H9 (cell line): ENCODE results near the gene PCDHGB4. TPM values are rescaled to one million over a fixed set of nuclear protein-coding genes. Genes with fewer than 3 reads are reported as not detected.

Experiments
- DNase-seq: peaks from one replicate; pipeline ENCODE4 v3.0.0-alpha.2; 2017
- H2AFZ ChIP-seq: one replicate; pipeline ENCODE4 v1.6.1; 2013; ENCODE audit warnings: mild to moderate bottlenecking, low read length, control low read depth, moderate library complexity
- H2AK5ac ChIP-seq: 2 replicates; pipeline ENCODE4 v1.6.1; 2013; ENCODE audit warnings: low read length, control low read depth, mixed read lengths; ENCODE audit not compliant: insufficient read length
- H2BK120ac ChIP-seq: one replicate; pipeline ENCODE4 v1.6.1; 2013; ENCODE audit warnings: low read depth, mild to moderate bottlenecking, low read length, control low read depth, inconsistent platforms; ENCODE audit not compliant: poor library complexity, severe bottlenecking
- H2BK12ac ChIP-seq: 2 replicates; pipeline ENCODE4 v1.6.1; 2013; ENCODE audit warnings: low read length, control low read depth, mixed read lengths, low read depth; ENCODE audit not compliant: insufficient read length
- H2BK15ac ChIP-seq: 2 replicates; pipeline ENCODE4 v1.6.1; 2013; ENCODE audit warnings: low read depth, low read length, control low read depth
- H2BK20ac ChIP-seq: one replicate; pipeline ENCODE4 v1.6.1; 2013; ENCODE audit warnings: low read depth, mild to moderate bottlenecking, low read length, control low read depth, inconsistent platforms; ENCODE audit not compliant: poor library complexity, severe bottlenecking
- H2BK5ac ChIP-seq: 2 replicates; pipeline ENCODE4 v1.6.1; 2013; ENCODE audit warnings: low read length, control low read depth, mixed read lengths; ENCODE audit not compliant: insufficient read length
- H3K14ac ChIP-seq: 2 replicates; pipeline ENCODE4 v1.6.1; 2013; ENCODE audit warnings: low read length, control low read depth; ENCODE audit not compliant: insufficient read depth
- H3K18ac ChIP-seq: 2 replicates; pipeline ENCODE4 v1.6.1; 2013; ENCODE audit warnings: low read depth, mild to moderate bottlenecking, mixed read lengths, low read length, control low read depth; ENCODE audit not compliant: insufficient read length
- H3K23ac ChIP-seq: 2 replicates; pipeline ENCODE4 v1.6.1; 2013; ENCODE audit warnings: low read length, control low read depth, mixed read lengths, low read depth; ENCODE audit not compliant: insufficient read length
- H3K23me2 ChIP-seq: 2 replicates; pipeline ENCODE4 v1.6.1; 2013; ENCODE audit warnings: low read depth, mild to moderate bottlenecking, mixed read lengths, low read length, control low read depth; ENCODE audit not compliant: insufficient read length, poor library complexity, severe bottlenecking
- H3K27ac ChIP-seq: 2 replicates; pipeline ENCODE4 v1.5.1; 2013; ENCODE audit warnings: low read length, control low read depth, mixed read lengths, low read depth; ENCODE audit not compliant: insufficient read length
- H3K27me3 ChIP-seq: 2 replicates; pipeline ENCODE4 v1.6.1; 2013; ENCODE audit warnings: low read length, control low read depth, inconsistent platforms; ENCODE audit not compliant: insufficient read depth
- H3K4ac ChIP-seq: 2 replicates; pipeline ENCODE4 v1.6.1; 2013; ENCODE audit warnings: low read depth, mild to moderate bottlenecking, control low read depth, inconsistent platforms, low read length, moderate library complexity
- H3K4me1 ChIP-seq: 2 replicates; pipeline ENCODE4 v1.6.1; 2013; ENCODE audit warnings: low read length, control low read depth, inconsistent platforms; ENCODE audit not compliant: insufficient read depth
- H3K4me2 ChIP-seq: 2 replicates; pipeline ENCODE4 v1.6.1; 2013; ENCODE audit warnings: low read length, control low read depth, mixed read lengths; ENCODE audit not compliant: insufficient read length, insufficient read depth
- H3K56ac ChIP-seq: 2 replicates; pipeline ENCODE4 v1.6.1; 2013; ENCODE audit warnings: low read depth, mild to moderate bottlenecking, mixed read lengths, low read length, control low read depth; ENCODE audit not compliant: insufficient read length
- H3K79me1 ChIP-seq: 2 replicates; pipeline ENCODE4 v1.6.1; 2013; ENCODE audit warnings: low read depth, mild to moderate bottlenecking, moderate library complexity, low read length, control low read depth, inconsistent platforms; ENCODE audit not compliant: insufficient read depth, poor library complexity, severe bottlenecking
- H3K79me2 ChIP-seq: 2 replicates; pipeline ENCODE4 v1.6.1; 2013; ENCODE audit warnings: low read length, control low read depth, inconsistent platforms; ENCODE audit not compliant: insufficient read depth
- H3K9ac ChIP-seq: 2 replicates; pipeline ENCODE4 v1.6.1; 2013; ENCODE audit warnings: low read length, control low read depth, mixed read lengths; ENCODE audit not compliant: insufficient read length; ENCODE audit errors: extremely low read depth
- H3K9me3 ChIP-seq: one replicate; pipeline ENCODE4 v1.6.1; 2013; ENCODE audit warnings: low read depth, low read length, inconsistent platforms; ENCODE audit not compliant: control insufficient read depth
- H3T11ph ChIP-seq: one replicate; pipeline ENCODE4 v1.6.1; 2013; ENCODE audit warnings: mild to moderate bottlenecking, low read length, control low read depth, inconsistent platforms
- H4K20me1 ChIP-seq: one replicate; pipeline ENCODE4 v1.6.1; 2013; ENCODE audit not compliant: control insufficient read depth, insufficient read length, insufficient read depth
- H4K5ac ChIP-seq: 2 replicates; pipeline ENCODE4 v1.6.1; 2013; ENCODE audit warnings: low read depth, mild to moderate bottlenecking, mixed read lengths, low read length, control low read depth; ENCODE audit not compliant: insufficient read length
- H4K8ac ChIP-seq: replicated peaks from 2 replicates; pipeline ENCODE4 v1.6.1; 2013; ENCODE audit warnings: low read length, control low read depth, mixed read lengths, low read depth; ENCODE audit not compliant: insufficient read length
- H4K91ac ChIP-seq: 2 replicates; pipeline ENCODE4 v1.6.1; 2013; ENCODE audit warnings: low read depth, mild to moderate bottlenecking, moderate library complexity, mixed read lengths, low read length, control low read depth; ENCODE audit not compliant: insufficient read length
- H3K27ac Mint-ChIP-seq, 3 experiments: 2 replicates in 2 of 3; 3 replicates in 1 of 3; pipeline ENCODE4 v1.8.0; 2020 to 2021; ENCODE audit warnings: mixed read lengths in 3 of 3, mild to moderate bottlenecking in 1 of 3, moderate library complexity in 1 of 3
- H3K27me3 Mint-ChIP-seq: 2 replicates; pipeline ENCODE4 v1.8.0; 2021; ENCODE audit warnings: low read depth, mild to moderate bottlenecking, moderate library complexity, mixed read lengths
- H3K36me3 Mint-ChIP-seq, 3 experiments: 2 replicates in 2 of 3; 3 replicates in 1 of 3; pipeline ENCODE4 v1.8.0; 2020 to 2021; ENCODE audit warnings: low read depth in 3 of 3, mixed read lengths in 3 of 3; ENCODE audit not compliant: insufficient read depth in 1 of 3
- H3K4me1 Mint-ChIP-seq, 2 experiments: 2 replicates each; pipeline ENCODE4 v1.8.0; 2020; ENCODE audit warnings: mixed read lengths in 2 of 2
- H3K4me3 Mint-ChIP-seq, 2 experiments: 2 replicates in 1 of 2; 3 replicates in 1 of 2; pipeline ENCODE4 v1.8.0; 2020 to 2021; ENCODE audit warnings: mild to moderate bottlenecking in 2 of 2, mixed read lengths in 2 of 2, moderate library complexity in 1 of 2
- H3K9me3 Mint-ChIP-seq, 2 experiments: 2 replicates in 1 of 2; 3 replicates in 1 of 2; pipeline ENCODE4 v1.8.0; 2020; ENCODE audit warnings: mild to moderate bottlenecking in 2 of 2, mixed read lengths in 2 of 2, moderate library complexity in 1 of 2
- WGBS: extraction: QIAGEN DNeasy Blood & Tissue Kit; methylation state at CpG from one replicate; pipeline ENCODE4 v1.1.7; 2013; ENCODE audit warnings: missing lambda C conversion rate, low lambda C conversion rate, mixed read lengths; ENCODE audit not compliant: insufficient read length; ENCODE audit errors: extremely low coverage; 5-methylcytosine and 5-hydroxymethylcytosine counted together
- total RNA-seq: library from RNA; stranded (reverse); gene quantifications from 2 replicates; pipeline ENCODE4 v1.2.1, GENCODE V29; 2021
- TF ChIP-seq, protein P1 (sequence below): fragments of 200-600 bp; sonication (generic); conservative IDR thresholded peaks from 3 replicates; pipeline ENCODE4 v1.8.0; 2021; ENCODE audit warnings: antibody characterized with exemption, mild to moderate bottlenecking

PCDHGB4 gene
- total RNA-seq, 1 experiment from 2014 or later: 4.2 TPM

DNA sequence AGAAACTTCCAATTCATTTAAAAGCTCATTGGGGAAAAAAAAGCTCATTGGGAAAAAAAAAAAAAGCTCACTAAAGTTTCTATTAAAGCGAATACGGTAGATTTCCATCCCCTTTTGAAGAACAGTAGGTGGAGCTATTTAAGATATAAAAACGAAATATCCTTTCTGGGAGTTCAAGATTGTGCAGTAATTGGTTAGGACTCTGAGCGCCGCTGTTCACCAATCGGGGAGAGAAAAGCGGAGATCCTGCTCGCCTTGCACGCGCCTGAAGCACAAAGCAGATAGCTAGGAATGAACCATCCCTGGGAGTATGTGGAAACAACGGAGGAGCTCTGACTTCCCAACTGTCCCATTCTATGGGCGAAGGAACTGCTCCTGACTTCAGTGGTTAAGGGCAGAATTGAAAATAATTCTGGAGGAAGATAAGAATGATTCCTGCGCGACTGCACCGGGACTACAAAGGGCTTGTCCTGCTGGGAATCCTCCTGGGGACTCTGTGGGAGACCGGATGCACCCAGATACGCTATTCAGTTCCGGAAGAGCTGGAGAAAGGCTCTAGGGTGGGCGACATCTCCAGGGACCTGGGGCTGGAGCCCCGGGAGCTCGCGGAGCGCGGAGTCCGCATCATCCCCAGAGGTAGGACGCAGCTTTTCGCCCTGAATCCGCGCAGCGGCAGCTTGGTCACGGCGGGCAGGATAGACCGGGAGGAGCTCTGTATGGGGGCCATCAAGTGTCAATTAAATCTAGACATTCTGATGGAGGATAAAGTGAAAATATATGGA, 43.0 kb downstream of the PCDHGB4 start, which contains the start of gene PCDHGA12:
PCDHGA12 (plus strand) TSS at position 176 of the 782 bp plus-strand sequence; CDS start at position 429, 253 bp downstream.
- no peak within 1 kb of the TSS; a peak in 1 of 5 replicates for H3K4me3 Mint-ChIP-seq
- Histone ChIP-seq H4K91ac (no peak within 1 kb of the TSS), H3K27me3 (no peaks in the 10 kb centered on the region), H3K79me1 (no peaks in the 10 kb centered on the region), H3K23ac (no peak within 1 kb of the TSS), H3K23me2 (no peaks in the 10 kb centered on the region), H3T11ph (no peak within 1 kb of the TSS), H3K56ac (no peak within 1 kb of the TSS), H4K20me1 (no peaks in the 10 kb centered on the region), H3K18ac (no peak within 1 kb of the TSS), H3K4ac (no peak within 1 kb of the TSS), H2BK5ac (no peak within 1 kb of the TSS), H3K4me2 (no peak within 1 kb of the TSS), H2BK15ac (no peak within 1 kb of the TSS), H4K5ac (no peak within 1 kb of the TSS), H3K4me1 (no peaks in the 10 kb centered on the region), H2AFZ (no peak within 1 kb of the TSS), H2BK120ac (no peak within 1 kb of the TSS), H3K27ac (no peak within 1 kb of the TSS), H3K79me2 (no peaks in the 10 kb centered on the region), H2BK12ac (no peak within 1 kb of the TSS), H2AK5ac (no peak within 1 kb of the TSS), H3K14ac (no peak within 1 kb of the TSS), H2BK20ac (no peak within 1 kb of the TSS), H3K9ac (no peak within 1 kb of the TSS), H4K8ac (no peak within 1 kb of the TSS), H3K9me3 (peaks cover 23% of the 10 kb centered on the region)
- H3K4me1 Mint-ChIP-seq: no peaks in the 10 kb centered on the region
- WGBS: no CpG with 5 or more reads among the region's 33 CpGs
- no peak within 1 kb of the TSS for H3K27ac Mint-ChIP-seq
- TF ChIP-seq, protein P1, sequence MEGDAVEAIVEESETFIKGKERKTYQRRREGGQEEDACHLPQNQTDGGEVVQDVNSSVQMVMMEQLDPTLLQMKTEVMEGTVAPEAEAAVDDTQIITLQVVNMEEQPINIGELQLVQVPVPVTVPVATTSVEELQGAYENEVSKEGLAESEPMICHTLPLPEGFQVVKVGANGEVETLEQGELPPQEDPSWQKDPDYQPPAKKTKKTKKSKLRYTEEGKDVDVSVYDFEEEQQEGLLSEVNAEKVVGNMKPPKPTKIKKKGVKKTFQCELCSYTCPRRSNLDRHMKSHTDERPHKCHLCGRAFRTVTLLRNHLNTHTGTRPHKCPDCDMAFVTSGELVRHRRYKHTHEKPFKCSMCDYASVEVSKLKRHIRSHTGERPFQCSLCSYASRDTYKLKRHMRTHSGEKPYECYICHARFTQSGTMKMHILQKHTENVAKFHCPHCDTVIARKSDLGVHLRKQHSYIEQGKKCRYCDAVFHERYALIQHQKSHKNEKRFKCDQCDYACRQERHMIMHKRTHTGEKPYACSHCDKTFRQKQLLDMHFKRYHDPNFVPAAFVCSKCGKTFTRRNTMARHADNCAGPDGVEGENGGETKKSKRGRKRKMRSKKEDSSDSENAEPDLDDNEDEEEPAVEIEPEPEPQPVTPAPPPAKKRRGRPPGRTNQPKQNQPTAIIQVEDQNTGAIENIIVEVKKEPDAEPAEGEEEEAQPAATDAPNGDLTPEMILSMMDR: no peak; the same call in 2 of the 3 replicates
- H3K9me3 Mint-ChIP-seq: peaks cover 70 to 79% of the 10 kb centered on the region in 2 experiments
- peaks cover 3% of the 10 kb centered on the region for H3K27me3 Mint-ChIP-seq
- peaks cover 54 to 83% (median 63%) of the 10 kb centered on the region in 3 experiments for H3K36me3 Mint-ChIP-seq
- no peak for DNase-seq
